ENCODE measurements around the gene MTM1.

MTM1 gene

GRCh38 chrX:150543230-150544155 is 24.9 kb upstream of the MTM1 start:
- no peak for TF ChIP-seq CTCF (conservative IDR thresholded peaks at IDR 0.05; ENCODE audit: low read length)
- DNase-seq (ENCODE audit: low read depth) = no peak
- no peak overlapping the region for H3K4me3 ChIP-seq (ENCODE audit: low read length)

DNA sequence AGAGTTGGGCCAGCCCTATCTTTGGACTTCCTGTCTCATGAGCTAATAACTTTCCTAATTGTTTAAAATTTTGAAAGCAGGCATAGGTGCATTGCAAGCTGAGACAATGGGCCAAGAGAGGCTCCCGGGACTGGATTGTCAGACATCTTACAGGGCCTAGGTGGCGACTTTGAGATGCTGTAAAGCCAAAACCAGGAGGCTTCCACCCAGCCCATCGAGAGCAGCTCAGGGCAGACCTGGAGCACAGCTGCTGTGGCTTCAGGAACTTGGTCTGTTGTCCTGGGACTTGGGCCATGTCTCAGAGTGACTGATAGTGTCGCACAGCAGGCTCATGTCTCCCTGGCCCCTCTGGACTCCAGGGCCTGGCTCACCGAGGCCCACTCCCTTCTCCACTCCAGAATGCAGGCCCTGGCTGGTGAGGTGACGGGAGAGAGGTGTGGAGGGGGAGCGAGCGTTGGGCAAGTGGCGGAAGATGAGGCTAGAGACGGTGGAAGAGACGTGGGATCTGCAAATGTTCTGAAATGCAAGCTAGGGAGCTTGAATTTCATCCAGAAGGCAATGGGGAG is 24.1 kb upstream of the MTM1 start:
- no peak for TF ChIP-seq CTCF (conservative IDR thresholded peaks at IDR 0.05; ENCODE audit: low read length)
- H3K4me3 ChIP-seq (ENCODE audit: low read length) = no peak overlapping the region
- no peak for DNase-seq (ENCODE audit: low read depth)

DNA sequence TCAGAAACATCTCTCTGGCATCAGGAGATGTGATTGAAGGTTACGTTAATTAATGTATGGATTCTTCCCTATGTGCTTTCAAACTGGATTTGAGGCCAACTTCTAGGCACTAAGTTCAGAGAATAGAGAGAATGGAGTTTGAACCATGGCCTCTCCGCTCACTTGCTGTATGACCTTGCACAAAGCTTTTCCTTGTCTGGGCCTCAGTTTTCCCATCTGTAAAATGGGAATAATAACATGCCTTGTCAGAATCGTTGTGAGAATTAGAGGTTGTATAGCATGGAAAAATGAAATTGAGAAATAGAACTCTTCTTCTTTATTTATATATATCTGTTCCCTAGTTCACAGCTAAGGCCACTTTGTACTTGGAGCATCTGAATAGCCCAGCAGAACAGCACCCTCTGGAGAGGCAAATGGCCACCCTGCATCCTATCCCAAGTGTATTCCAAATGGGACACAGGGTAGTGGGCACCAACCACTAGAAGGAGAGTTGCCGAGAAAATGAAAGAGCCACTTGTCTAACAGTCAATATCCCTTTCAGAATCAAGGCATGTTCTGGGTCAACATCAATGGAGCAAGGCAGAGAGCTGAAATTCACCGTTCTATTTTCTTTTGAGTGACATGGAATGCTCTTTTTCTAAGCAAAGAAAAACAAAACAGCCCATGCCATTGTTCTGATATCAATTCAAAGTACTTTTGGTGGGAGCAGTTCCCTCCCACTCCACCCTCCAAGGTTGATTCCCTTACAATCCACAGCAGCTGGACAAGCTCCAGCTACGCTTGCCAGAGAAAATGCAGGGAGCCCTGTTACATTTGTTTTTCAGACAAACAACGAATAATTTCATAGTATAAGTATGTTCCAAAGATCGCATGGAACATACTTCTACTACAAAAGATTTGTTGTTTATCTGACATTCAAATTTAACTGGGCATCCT is 23.3 kb upstream of the MTM1 start:
- no peak for DNase-seq (ENCODE audit: low read depth)
- no peak for TF ChIP-seq CTCF (conservative IDR thresholded peaks at IDR 0.05; ENCODE audit: low read length)
- H3K4me3 ChIP-seq (ENCODE audit: low read length) = no peak overlapping the region

GRCh38 chrX:150546711-150547153 is 21.7 kb upstream of the MTM1 start:
- no peak for DNase-seq (ENCODE audit: low read depth)
- no peak for TF ChIP-seq CTCF (conservative IDR thresholded peaks at IDR 0.05; ENCODE audit: low read length)
- H3K4me3 ChIP-seq (ENCODE audit: low read length) = no peak overlapping the region

GRCh38 chrX:150547375-150548115 is 20.9 kb upstream of the MTM1 start:
- peak overlapping the region; percentile 49 for H3K4me3 ChIP-seq (ENCODE audit: low read length)
- peak; percentile 38 for DNase-seq (ENCODE audit: low read depth)
- TF ChIP-seq CTCF (conservative IDR thresholded peaks at IDR 0.05; ENCODE audit: low read length) = no peak

DNA sequence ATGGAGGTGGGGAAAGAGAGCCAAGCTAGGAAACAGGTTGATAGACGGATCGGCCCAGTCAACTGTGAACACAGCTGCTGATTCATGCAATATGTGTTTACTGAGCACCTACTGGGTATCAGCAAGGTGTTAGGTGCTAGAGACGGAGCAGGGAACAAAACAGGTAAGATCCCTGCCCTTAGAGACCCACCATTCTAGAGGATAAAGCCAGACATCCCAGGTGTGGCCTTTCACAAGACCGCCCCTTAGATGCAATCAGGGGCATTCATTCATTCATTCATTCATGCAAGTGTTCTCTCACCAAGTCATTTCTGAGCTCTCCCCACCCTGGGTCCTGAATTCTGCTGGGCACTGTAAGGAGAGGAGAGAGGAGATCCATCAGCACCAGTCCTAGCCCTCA is 20.2 kb upstream of the MTM1 start:
- TF ChIP-seq CTCF (conservative IDR thresholded peaks at IDR 0.05; ENCODE audit: low read length) = no peak
- no peak for DNase-seq (ENCODE audit: low read depth)

More for the DNA sequence above, 20.2 kb upstream of the MTM1 start:
- no peak overlapping the region for H3K4me3 ChIP-seq (ENCODE audit: low read length)
